Pancreas (tissue), 10 donors: ENCODE data around the gene RUNX3. TPM values are rescaled to one million over a fixed set of nuclear protein-coding genes. Genes with fewer than 3 reads are reported as not detected.

Experiments used
- ATAC-seq, 4 donors: fragments of 200-7000 bp; cut with Tn5 transposase; one replicate each; pipeline versions ENCODE4 v1.8.0 to v1.9.1; 2020; ENCODE audit warnings: mild to moderate bottlenecking in 4 of 4, moderate library complexity in 4 of 4
- DNase-seq, 6 donors: peaks; one replicate each; pipeline ENCODE4 v3.0.0-alpha.2; 2020
- FAIRE-seq: peaks from 2 replicates; lab custom pipeline; 2012; peaks lifted over from hg19 to GRCh38; lab: Jason Lieb, UNC
- H3K27ac ChIP-seq, 4 donors: fragments of 200-600 bp; sonication (generic); 1 replicate in 3 of 4; 2 replicates in 1 of 4; pipeline versions ENCODE4 v1.5.0 to v1.8.0; 2020
- H3K27me3 ChIP-seq, 4 donors: fragments of 200-600 bp; one replicate each; pipeline ENCODE4 v1.8.0; 2021
- H3K36me3 ChIP-seq, 3 donors: fragments of 200-600 bp; sonication (generic) in 1 of 3; one replicate each; pipeline versions ENCODE4 v1.5.0 to v1.8.0; 2020 to 2021
- H3K4me1 ChIP-seq, 3 donors: fragments of 200-600 bp; one replicate each; pipeline ENCODE4 v1.8.0; 2021
- H3K4me3 ChIP-seq, 4 donors: fragments of 200-600 bp; sonication (generic) in 2 of 4; one replicate each; pipeline versions ENCODE4 v1.5.0 to v1.8.0; 2020 to 2021
- H3K9me3 ChIP-seq, 4 donors: fragments of 200-600 bp; one replicate each; pipeline ENCODE4 v1.8.0; 2021
- WGBS, 2 donors: extraction: QIAGEN DNeasy Blood & Tissue Kit; methylation state at CpG; one replicate each; pipeline ENCODE4 v1.1.7; 2013; 5-methylcytosine and 5-hydroxymethylcytosine counted together
- intact Hi-C, 3 donors: fragments of 100-400 bp; cut with DNase I; formaldehyde crosslinking; loops; one replicate each; pipeline versions ENCODE4 v1.11.1 to v1.14.2; 2022
- polyA plus RNA-seq, 2 donors: library from polyadenylated mRNA; stranded (reverse); fragments of 200-250 nt; gene quantifications; one replicate each; pipeline ENCODE4 v1.2.3, GENCODE V29; 2013
- total RNA-seq, 6 donors: library from RNA; stranded (reverse); fragmentation: NEBNext Ultra II Directional in 4 of 6; extraction: Animal tissue kit (Norgen Biotek cat#: 25700) in 4 of 6; gene quantifications; one replicate each; pipeline versions ENCODE4 v1.2.1 to v1.2.4, GENCODE V29; 2021 to 2023
- TF ChIP-seq, protein P1 (sequence below), 4 donors: fragments of 200-600 bp; sonication (generic) in 3 of 4; IDR thresholded peaks; one replicate each; pipeline versions ENCODE4 v1.5.0 to v1.8.0; 2021; ENCODE audit warnings: antibody characterized with exemption in 4 of 4
- donor health status: healthy with polysubstance abuse.
- donor health status: DM: no; HTN: no; CAD: no; lungs with moderate emphysema.
- donor health status: DM: no; HTN: no; CAD: no.
- donor health status: control.
- donor health status: control.
- donor health status: Bipolar disorder and iron deficiency.
- donor health status: DM: yes; HTN: yes; CAD: no.
- donor health status: DM: no; HTN: no; CAD: no.
- donor health status: DM: no; HTN: no; CAD: no.
- donor health status: DM: yes; HTN: yes; CAD: no.

Gene RUNX3
- total and polyA plus RNA-seq, 8 donors: 0.30 to 3.7 (median 0.77) TPM

DNA sequence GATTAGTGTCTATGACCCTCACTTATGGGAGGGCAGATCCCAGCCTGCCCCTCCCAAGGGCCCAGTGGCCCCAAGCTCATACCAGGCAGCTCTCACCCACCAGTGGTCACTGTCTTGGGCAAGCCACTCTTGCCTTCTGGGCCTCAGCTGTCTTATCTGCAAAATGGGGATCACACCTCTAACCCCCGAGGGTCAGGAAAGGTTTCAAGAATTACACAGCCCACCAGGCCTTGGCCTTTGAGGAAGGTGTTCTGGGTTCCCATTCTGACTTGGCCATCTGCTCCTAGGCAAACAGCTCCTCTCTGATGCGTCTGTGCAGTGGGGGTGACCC is 16.8 kb downstream of the RUNX3 start:
- Histone ChIP-seq H3K4me3 (no peak overlapping the region), H3K4me1 (no peaks in the 10 kb centered on the region), H3K27ac (no peak overlapping the region), H3K27me3 (no peaks in the 10 kb centered on the region), H3K9me3 (no peaks in the 10 kb centered on the region), H3K36me3 (no peaks in the 10 kb centered on the region)
- FAIRE-seq: no peak
- intact Hi-C loops: no loop called here
- no peak for ATAC-seq
- 85 to 88% methylated on average over 2 of the region's 2 CpGs for WGBS, 2 donors
- TF ChIP-seq, protein P1, sequence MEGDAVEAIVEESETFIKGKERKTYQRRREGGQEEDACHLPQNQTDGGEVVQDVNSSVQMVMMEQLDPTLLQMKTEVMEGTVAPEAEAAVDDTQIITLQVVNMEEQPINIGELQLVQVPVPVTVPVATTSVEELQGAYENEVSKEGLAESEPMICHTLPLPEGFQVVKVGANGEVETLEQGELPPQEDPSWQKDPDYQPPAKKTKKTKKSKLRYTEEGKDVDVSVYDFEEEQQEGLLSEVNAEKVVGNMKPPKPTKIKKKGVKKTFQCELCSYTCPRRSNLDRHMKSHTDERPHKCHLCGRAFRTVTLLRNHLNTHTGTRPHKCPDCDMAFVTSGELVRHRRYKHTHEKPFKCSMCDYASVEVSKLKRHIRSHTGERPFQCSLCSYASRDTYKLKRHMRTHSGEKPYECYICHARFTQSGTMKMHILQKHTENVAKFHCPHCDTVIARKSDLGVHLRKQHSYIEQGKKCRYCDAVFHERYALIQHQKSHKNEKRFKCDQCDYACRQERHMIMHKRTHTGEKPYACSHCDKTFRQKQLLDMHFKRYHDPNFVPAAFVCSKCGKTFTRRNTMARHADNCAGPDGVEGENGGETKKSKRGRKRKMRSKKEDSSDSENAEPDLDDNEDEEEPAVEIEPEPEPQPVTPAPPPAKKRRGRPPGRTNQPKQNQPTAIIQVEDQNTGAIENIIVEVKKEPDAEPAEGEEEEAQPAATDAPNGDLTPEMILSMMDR (IDR thresholded peaks at IDR 0.05): no peak
- DNase-seq: peak in 1 of 6 donors; percentile 27

- H3K4me1 ChIP-seq: no peaks in the 10 kb centered on the region
- no peaks in the 10 kb centered on the region for H3K27me3 ChIP-seq
- no peaks in the 10 kb centered on the region for H3K9me3 ChIP-seq
- DNase-seq: peak in 1 of 6 donors; percentile 33
- WGBS, 2 donors: 84% methylated on average over 13 of the region's 13 CpGs
- no peak overlapping the region for H3K27ac ChIP-seq
- no peak for ATAC-seq
- FAIRE-seq: no peak
- TF ChIP-seq, protein P1 (IDR thresholded peaks at IDR 0.05): no peak
- H3K36me3 ChIP-seq: no peaks in the 10 kb centered on the region
- intact Hi-C loops: no loop called here
- no peak overlapping the region for H3K4me3 ChIP-seq
These were observed 17.5 kb downstream of the RUNX3 start for GRCh38 chr1:24912376-24913273.

DNA sequence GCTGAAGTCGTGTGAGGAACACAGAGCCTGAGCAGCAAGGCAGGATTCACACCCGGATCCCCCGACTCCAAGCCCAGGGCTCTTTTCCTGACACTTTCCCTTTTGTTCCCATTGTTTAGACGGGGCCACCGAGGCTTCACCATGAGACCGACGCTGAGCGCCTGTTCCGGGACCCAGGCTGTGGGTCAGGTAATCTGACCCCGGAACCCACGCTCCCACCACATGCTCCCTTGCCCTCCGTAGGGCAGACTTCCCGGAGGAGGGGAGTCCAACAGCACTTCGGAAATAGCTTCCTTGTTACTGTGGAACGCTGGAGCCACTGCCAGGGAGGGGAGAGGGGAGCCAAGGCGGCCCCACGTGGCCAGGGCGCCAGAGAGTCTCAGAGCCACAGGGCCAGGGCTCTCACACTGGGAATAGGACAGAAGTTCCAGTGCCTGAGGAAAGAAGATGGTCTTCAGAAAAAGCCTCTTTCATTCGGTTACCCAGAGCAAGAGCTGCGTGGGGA is 18.4 kb downstream of the RUNX3 start:
- TF ChIP-seq, protein P1 (IDR thresholded peaks at IDR 0.05): no peak
- H3K4me3 ChIP-seq: no peak overlapping the region
- ATAC-seq (no peak), DNase-seq (peak in 1 of 6 donors; percentile 25), FAIRE-seq (no peak)
- no peaks in the 10 kb centered on the region for H3K9me3 ChIP-seq
- H3K36me3 ChIP-seq: no peaks in the 10 kb centered on the region
- H3K4me1 ChIP-seq: no peaks in the 10 kb centered on the region
- H3K27ac ChIP-seq: no peak overlapping the region
- H3K27me3 ChIP-seq: no peaks in the 10 kb centered on the region
- intact Hi-C loops: no loop called here
- 81 to 83% methylated on average over 20 of the region's 20 CpGs for WGBS, 2 donors

DNA sequence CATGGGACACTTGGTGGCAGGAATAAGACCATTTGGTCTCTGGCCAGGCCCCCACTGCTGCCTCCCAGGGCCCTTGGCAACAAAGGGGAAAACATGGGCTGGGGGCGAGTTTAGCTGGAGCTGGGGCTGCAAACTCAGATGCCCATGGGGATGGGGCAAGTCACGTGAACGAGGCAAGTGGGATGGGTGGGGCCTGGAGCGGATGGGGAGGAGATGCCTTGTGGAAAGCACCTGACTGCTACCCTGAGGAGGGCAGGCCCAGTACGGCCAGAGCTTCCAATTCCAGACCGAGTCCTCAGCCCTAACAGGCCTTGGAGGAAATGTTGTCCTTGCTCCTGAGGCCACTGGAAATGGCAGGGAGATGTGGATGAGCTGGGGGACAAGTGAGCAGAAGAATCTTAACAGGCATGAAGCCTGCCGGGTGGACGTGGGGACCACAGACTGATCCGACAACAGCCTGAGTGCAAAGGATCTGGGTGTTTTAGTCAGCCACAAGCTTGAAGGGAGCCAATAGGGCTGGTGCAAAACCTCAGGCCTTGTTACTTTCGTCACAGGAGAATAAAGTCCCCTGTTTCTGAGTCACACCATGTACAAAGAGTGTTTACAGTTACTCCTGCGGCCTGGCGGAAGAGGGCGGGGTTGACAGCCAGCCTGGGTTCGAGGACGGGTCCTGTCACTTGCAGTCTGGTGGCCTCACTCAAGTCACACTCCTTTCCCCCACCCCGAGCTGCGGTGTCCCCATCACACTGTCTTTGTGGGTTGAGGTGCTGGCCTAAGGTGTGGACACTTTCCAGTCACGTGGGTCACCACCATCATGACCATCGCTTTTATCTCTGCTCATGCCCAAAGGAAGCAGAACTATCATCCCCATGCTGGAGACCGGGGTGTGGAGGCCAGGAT is 19.1 kb downstream of the RUNX3 start:
- TF ChIP-seq, protein P1 (IDR thresholded peaks at IDR 0.05): no peak
- Histone ChIP-seq H3K4me1 (no peaks in the 10 kb centered on the region), H3K27me3 (no peaks in the 10 kb centered on the region), H3K27ac (no peak overlapping the region), H3K4me3 (no peak overlapping the region), H3K36me3 (no peaks in the 10 kb centered on the region), H3K9me3 (no peaks in the 10 kb centered on the region)
- DNase-seq (peak in 1 of 6 donors; percentile 41), FAIRE-seq (no peak), ATAC-seq (peak; percentile 24 to 52 (median 32))
- intact Hi-C loops: no loop called here
- 81 to 87% methylated on average over 20 of the region's 20 CpGs for WGBS, 2 donors
